GM19238 (cell line): Measurements from ENCODE around the gene ARMH2.

ENCODE experiments used
- DNase-seq: peaks from one replicate; pipeline ENCODE4 v3.0.0; 2011; ENCODE audit warnings: low spot score; ENCODE audit not compliant: insufficient read length

Gene ARMH2

DNA sequence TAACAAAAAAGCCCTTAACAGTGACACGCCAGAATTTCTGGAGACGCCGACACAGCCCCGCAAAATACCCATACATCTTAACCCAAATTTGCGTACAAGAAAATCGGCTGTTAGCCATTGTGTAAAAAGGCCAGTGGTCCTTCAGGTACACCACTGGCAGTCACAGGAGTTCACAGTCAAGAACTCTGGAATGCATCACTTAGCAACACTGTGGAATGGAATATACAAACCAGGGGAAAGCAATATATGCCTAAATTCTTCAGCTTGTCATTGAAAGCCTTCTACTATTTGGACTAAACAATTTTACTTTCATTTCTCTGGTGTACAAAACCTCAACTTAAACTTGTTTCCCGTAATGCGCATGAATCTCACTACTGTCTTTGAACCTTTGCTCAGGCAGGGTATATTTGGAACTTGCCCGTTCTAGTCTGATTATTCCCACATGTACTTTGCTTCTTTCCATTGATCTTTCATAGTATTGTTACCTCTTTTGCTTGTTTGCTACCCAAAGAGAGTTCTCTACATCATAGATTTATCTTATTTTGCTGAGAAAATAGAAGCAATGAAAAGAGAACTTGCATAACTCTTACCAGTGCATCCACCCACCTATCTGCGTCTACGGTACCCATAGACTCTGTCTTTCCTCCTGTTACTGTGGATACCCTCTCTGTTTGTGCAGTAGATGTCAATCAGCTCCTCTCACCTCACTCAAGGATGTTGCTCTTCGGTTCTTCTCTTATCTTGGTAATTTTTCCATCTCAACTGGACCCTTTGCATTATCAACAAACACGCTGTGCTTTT lies at the start of gene ARMH2:
ARMH2 (minus strand) TSS at position 178 of the 801 bp plus-strand sequence; CDS start at position 118, 60 bp downstream.
- no peak for DNase-seq

DNA sequence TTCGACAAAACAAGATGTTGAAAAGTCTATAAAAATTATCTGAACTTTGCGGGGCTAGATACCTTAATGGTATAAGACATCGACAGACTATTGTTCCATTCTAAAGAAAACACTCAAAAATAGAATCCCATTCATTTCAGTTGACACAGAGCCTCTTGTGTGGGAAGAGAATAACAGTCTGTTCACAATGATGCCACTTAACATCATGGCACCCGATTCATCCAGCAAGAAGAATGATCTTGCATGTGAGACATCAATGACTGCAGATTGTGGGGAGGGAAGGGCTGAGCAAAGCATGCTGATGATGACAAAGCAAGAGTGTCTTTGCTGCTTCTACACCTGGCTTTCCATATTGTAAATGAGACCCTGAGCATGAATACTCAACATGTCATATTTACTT lies 49.7 kb upstream of the ARMH2 start:
- DNase-seq = no peak

DNA sequence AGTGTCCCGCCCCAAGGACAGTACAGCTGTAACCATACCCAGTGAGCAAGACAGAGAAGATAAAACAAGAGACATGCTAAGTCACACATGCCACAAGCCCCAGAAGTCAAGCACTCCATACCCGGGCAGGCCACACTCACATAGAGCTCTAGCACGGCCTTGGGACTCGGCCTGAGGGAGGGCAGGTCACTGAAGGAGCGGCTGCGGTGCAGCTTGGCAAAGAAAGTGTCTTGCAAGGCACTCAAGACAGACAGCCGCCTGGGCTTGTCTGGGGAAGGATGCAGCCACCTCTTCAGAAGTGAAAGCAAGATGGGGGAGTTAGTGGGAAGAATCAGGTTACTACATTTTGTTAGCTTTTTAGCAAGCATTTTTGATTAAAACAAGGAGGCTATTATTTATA lies 48.7 kb upstream of the ARMH2 start:
- no peak for DNase-seq

DNA sequence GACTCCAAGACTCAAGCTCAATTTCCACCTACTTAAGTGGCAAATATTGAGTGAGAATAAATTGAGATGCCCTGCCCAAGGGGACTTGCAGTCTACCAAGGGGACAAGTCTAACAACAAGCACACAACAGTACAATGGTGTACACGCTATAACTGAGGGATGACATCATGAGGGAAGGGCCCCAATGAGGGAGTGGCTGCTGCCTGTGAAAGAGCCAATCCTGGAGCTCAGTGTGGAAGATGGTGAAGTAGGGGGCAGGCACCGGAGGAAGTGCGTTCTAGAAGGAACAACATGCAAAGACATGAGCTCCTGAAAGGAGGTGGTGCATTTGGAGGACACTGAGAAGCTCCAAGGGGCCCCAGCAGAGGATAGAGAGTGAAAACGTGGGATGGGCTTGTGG lies 46.9 kb upstream of the ARMH2 start:
- no peak for DNase-seq

DNA sequence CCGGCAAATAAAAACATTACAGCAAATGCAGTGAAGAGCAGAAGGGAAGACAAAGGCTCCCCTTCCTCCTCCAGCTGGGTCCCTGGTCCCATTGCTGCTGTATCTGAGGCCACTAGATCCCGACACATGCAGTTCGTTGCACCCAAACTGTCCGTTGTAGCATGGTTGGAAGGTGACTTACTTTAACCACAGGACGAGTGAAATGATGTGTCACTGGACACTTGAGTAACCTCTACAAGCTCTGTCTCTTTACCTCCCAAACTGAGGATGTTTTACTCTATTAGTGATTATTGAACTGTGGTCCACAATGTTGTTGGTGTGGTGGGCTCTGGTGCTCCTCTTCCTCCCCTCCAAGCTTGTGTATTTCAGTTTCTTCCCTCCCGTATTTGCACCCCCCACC lies 46.2 kb upstream of the ARMH2 start:
- DNase-seq = no peak

DNA sequence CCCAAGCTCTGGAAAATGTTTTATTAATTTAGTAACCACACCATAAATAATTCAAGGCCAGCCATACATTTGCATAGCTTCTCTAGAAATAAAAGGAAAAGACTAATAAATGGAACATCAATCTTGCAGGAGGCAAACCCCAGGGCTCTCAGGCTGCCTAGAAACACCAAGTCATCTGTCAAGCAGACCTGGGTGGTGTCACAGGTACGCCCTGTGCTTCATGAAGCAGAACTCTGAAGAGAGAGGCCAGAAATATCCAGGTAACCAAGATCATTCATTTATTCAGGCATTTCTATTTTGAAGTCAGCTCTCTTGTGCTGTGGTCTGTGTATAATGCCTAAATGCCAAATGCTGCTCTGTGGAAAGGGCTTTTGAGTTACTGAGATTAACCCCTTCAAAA lies 45.3 kb upstream of the ARMH2 start:
- DNase-seq = no peak

GRCh38 chr6:24840187-24840586 lies 41.5 kb upstream of the ARMH2 start:
- DNase-seq = no peak

- no peak for DNase-seq
Observed at GRCh38 chr6:24838994-24839393, 40.3 kb upstream of the ARMH2 start.

DNA sequence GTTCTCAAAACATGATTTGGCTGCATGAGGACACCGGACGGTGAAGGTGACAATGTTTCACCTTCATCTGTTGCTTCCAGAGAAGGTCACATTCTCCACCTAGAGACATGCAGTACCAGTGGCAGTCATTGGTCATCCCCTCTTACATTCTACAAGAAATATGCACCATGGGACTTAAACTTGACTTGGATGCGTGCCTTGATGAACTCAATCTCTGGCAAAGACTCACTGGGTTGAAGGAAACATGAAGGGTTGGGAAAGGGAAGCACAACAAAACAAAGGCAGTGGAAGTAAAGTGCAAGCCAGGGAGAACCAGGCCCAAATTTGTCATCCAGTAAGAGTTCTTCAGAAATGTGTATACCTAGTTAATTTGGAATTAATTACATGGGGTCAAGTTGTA lies 39.4 kb upstream of the ARMH2 start:
- no peak for DNase-seq

GRCh38 chr6:24836109-24836508 lies 37.4 kb upstream of the ARMH2 start:
- DNase-seq = no peak

- DNase-seq = no peak
Observed at GRCh38 chr6:24833711-24834386, 35.1 kb upstream of the ARMH2 start.

- no peak for DNase-seq
Observed at GRCh38 chr6:24832794-24833193, 34.1 kb upstream of the ARMH2 start.

DNA sequence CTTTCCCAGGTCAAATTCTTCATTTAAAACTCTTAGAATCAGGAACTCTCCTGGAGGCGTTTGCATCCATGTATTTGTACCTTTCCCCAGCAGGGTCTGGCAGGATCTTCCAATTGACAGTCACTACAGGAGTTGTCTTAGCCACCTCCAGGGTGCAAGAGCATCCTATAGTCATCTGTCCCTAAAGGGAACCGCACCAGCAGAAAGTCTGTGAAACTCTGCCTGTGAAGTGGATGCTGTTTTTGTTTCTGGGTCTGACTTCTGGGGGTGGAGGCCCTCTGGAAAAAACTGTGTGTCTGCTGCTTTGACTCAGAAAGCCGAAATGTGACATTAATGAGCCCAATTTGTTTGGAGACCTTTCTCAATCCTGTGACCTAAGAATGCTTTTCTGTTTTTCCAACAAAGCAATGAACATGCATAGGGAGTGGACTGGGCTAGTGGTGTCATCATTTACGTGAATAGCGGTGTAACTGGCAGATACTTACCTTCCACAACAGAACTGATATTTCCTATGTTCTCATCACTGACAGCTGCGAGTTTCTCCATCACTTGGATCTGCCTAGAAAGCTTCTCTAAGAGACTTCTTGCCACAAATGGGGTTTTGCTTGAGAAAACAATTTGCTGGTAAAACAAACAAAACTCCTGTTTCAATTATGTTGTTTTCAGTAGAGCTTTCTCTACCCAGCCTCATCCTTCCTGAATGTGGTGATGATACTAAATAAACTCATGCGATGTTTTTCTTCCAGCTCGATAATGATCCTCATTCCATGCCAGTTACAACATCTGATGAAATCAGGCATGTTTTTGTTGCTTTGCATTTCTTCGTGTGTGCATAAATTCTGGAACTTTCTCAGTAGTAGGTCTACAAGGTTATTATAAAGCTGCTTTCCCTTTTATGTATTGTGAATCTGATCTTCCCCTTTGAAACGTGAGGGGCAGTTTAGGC lies 33.3 kb upstream of the ARMH2 start:
- DNase-seq = no peak

GRCh38 chr6:24829657-24830056 lies 30.9 kb upstream of the ARMH2 start:
- DNase-seq = no peak

DNA sequence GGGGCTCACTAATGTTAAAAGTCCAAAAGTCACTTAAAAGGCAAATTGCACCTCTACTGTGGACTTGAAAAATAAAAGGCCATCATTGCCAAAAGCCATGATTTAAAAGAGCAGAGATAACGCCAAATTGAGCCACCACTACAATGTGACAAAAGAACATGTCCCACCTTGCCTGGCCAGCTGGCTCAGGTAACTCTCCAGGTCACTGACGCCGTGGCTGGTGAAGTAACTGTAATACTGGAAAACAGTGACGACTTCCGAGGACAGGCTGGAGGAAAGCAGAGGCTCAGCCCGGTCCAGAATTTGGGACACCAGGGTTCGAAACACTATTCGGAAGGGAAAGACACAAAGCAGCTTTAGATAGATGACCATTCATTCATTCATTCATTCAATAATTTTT lies 29.3 kb upstream of the ARMH2 start:
- no peak for DNase-seq

DNA sequence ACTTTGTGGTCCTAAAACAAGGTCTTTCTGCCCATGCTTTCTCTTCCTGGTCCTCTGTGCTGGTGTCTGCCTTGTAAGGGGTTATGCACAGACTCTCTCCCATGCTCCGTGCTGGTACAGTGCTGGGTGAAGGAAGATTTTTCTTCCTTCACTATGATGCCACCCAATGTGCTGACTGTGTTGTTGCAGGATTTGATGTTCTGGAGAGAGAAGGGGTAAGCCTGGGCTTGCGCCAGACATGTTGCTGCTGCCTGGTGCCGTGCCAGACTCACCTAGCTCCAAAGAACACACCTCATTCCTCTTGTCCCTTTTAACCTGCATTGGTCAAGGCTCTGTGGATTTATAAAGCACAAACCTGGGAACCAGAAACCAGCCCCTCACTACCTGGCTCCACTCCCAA lies 28.4 kb upstream of the ARMH2 start:
- no peak for DNase-seq

- no peak for DNase-seq
Observed at GRCh38 chr6:24825130-24825630, 26.5 kb upstream of the ARMH2 start.

GRCh38 chr6:24824142-24824938 lies 25.6 kb upstream of the ARMH2 start:
- no peak for DNase-seq

DNA sequence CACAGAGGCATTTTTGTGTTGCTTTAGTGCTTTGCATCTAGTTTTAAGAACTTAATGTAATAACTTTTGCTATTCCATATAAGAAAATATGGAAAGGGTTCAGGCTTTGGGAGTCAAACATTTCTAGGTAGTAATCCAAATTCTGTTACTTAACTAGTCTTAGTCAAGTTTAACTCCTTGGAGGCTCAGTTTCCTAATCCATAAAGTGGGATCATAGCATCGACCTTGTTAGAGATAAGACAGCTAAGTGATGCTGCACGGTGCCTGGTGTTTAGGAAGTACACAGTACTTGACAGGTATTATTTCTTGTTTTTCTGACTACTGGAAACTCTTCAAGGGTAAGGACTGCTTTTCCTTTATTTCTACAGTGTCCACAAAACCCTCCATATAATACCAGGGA lies 24.5 kb upstream of the ARMH2 start:
- DNase-seq = no peak

DNA sequence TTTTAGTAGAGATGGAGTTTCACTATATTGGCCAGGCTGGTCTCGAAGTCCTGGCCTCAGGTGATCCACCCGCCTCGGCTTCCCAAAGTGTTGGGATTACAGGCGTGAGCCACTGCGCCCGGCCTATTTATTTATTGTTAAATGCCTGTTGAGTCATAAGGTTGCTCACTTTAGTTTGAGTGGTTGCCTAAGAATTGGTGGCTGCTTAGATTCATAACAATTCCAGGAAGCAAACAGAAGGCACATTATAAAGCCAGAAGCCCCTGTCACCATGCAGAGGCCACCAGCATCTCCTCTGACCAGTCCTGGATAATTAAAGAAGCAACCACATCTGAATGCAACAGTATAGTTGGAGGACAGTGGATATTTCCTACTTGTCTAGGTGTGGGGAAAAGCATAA lies 24.0 kb upstream of the ARMH2 start:
- DNase-seq = no peak
